ENCODE measurements around the gene AGXT2. TPM values are rescaled to one million over a fixed set of nuclear protein-coding genes. Genes with fewer than 3 reads are reported as not detected.

AGXT2 gene
- total and polyA plus RNA-seq, 8 donors, result 0.73 TPM; not detected in 7

- no peak for DNase-seq
These were observed 10.6 kb upstream of the AGXT2 start for GRCh38 chr5:35058374-35058788.

GRCh38 chr5:35056686-35057085 is 8.9 kb upstream of the AGXT2 start:
- intact Hi-C loops (cut with DNase I; ENCODE audit: low total_unique reads), result no loop called here
- H3K27me3 ChIP-seq, result no peaks in the 10 kb centered on the region
- no peak for TF ChIP-seq CTCF (IDR thresholded peaks at IDR 0.05)
- TF ChIP-seq POLR2AphosphoS5 (IDR thresholded peaks at IDR 0.05), result no peak
- DNase-seq, result no peak
- WGBS, 5 donors, result 56 to 80% (median 74%) methylated on average over 2 of the region's 2 CpGs
- no peaks in the 10 kb centered on the region for H3K9me3 ChIP-seq
- no peak overlapping the region for H3K4me3 ChIP-seq
- no peak overlapping the region for H3K27ac ChIP-seq
- H3K4me1 ChIP-seq, result no peaks in the 10 kb centered on the region
- no peaks in the 10 kb centered on the region for H3K36me3 ChIP-seq

More at GRCh38 chr5:35058374-35058788, 10.6 kb upstream of the AGXT2 start:
- 65 to 80% (median 70%) methylated on average over 3 of the region's 3 CpGs for WGBS, 5 donors
- no peaks in the 10 kb centered on the region for H3K36me3 ChIP-seq
- no peak overlapping the region for H3K27ac ChIP-seq
- no peaks in the 10 kb centered on the region for H3K4me1 ChIP-seq
- H3K4me3 ChIP-seq, result no peak overlapping the region
- no peaks in the 10 kb centered on the region for H3K27me3 ChIP-seq
- no peaks in the 10 kb centered on the region for H3K9me3 ChIP-seq
- TF ChIP-seq EP300 (IDR thresholded peaks at IDR 0.05) (no peak), POLR2A (IDR thresholded peaks at IDR 0.05) (no peak), CTCF (IDR thresholded peaks at IDR 0.05) (no peak), POLR2AphosphoS5 (IDR thresholded peaks at IDR 0.05) (no peak)
- intact Hi-C loops (cut with DNase I; ENCODE audit: low total_unique reads), result no loop called here

- 86 to 91% (median 87%) methylated on average over 4 of the region's 4 CpGs for WGBS, 5 donors
- H3K9me3 ChIP-seq, result no peaks in the 10 kb centered on the region
- no peak for DNase-seq
- no peaks in the 10 kb centered on the region for H3K36me3 ChIP-seq
- no peaks in the 10 kb centered on the region for H3K27me3 ChIP-seq
- no peaks in the 10 kb centered on the region for H3K4me1 ChIP-seq
- H3K27ac ChIP-seq, result no peak overlapping the region
- TF ChIP-seq POLR2AphosphoS5 (IDR thresholded peaks at IDR 0.05) (no peak), POLR2A (IDR thresholded peaks at IDR 0.05) (no peak), CTCF (IDR thresholded peaks at IDR 0.05) (no peak), EP300 (IDR thresholded peaks at IDR 0.05) (no peak)
- no peak overlapping the region for H3K4me3 ChIP-seq
- intact Hi-C loops (cut with DNase I; ENCODE audit: low total_unique reads), result no loop called here
These were observed 5.1 kb upstream of the AGXT2 start for GRCh38 chr5:35052838-35053237.

GRCh38 chr5:35050541-35051126 is 2.9 kb upstream of the AGXT2 start:
- intact Hi-C loops (cut with DNase I; ENCODE audit: low total_unique reads), result no loop called here
- no peak for DNase-seq
- Histone ChIP-seq H3K36me3 (no peaks in the 10 kb centered on the region), H3K4me3 (no peak overlapping the region), H3K9me3 (no peaks in the 10 kb centered on the region), H3K4me1 (no peaks in the 10 kb centered on the region), H3K27me3 (no peaks in the 10 kb centered on the region), H3K27ac (no peak overlapping the region)
- 50 to 59% (median 55%) methylated on average over 3 of the region's 3 CpGs for WGBS, 5 donors
- TF ChIP-seq POLR2AphosphoS5 (IDR thresholded peaks at IDR 0.05) (no peak), CTCF (IDR thresholded peaks at IDR 0.05) (no peak), EP300 (IDR thresholded peaks at IDR 0.05) (no peak), POLR2A (IDR thresholded peaks at IDR 0.05) (no peak)

Measured in stomach (tissue), 9 donors.